Astrocyte of the cerebellum (primary cell): ENCODE data around the gene SARS2.

Source experiments
- DNase-seq: peaks from one replicate; pipeline ENCODE4 v3.0.0-alpha.2; 2011; ENCODE audit warnings: low read depth
- H3K4me3 ChIP-seq: 2 replicates; pipeline ENCODE4 v1.5.1; 2011; ENCODE audit warnings: mild to moderate bottlenecking, low read depth, low read length, moderate library complexity
- in situ Hi-C: cut with HindIII; loops from 2 replicates; pipeline ENCODE4 v1.10.0; 2017; ENCODE audit warnings: low sequenced_read_pairs
- TF ChIP-seq, protein P1 (sequence below): IDR thresholded peaks from 2 replicates; pipeline ENCODE4 v1.5.1; 2012; ENCODE audit warnings: low read length, low read depth, moderate library complexity, mild to moderate bottlenecking; ENCODE audit errors: missing control alignments

Gene SARS2

DNA sequence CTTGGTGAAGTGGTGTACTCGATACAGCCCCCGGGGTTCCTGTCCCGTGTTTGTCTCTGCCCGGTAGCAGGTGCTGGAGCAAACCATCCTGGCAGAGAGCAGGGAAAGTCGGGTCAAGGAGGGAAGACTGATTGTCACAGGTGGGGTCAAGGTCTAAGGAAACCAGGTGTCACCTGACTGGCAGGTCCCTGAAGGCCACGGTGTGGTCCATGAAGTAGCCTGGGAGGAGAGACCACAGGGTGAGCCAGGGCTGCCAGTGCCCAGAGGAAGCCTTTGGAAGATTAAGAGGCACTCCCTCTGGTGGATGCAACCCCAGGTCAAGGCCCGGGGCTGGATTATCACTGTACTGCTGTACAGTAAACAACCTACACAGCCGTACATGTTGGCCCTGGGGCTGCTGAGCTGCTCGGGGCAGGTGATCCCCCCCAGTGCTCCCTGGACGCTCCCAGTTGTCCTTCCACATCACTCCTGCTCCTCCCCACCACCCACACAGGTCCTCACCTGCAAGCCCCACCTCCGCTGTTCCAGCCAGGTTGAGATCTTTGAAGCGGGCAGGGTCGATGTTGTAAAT is 12.6 kb downstream of the SARS2 start:
- TF ChIP-seq, protein P1, sequence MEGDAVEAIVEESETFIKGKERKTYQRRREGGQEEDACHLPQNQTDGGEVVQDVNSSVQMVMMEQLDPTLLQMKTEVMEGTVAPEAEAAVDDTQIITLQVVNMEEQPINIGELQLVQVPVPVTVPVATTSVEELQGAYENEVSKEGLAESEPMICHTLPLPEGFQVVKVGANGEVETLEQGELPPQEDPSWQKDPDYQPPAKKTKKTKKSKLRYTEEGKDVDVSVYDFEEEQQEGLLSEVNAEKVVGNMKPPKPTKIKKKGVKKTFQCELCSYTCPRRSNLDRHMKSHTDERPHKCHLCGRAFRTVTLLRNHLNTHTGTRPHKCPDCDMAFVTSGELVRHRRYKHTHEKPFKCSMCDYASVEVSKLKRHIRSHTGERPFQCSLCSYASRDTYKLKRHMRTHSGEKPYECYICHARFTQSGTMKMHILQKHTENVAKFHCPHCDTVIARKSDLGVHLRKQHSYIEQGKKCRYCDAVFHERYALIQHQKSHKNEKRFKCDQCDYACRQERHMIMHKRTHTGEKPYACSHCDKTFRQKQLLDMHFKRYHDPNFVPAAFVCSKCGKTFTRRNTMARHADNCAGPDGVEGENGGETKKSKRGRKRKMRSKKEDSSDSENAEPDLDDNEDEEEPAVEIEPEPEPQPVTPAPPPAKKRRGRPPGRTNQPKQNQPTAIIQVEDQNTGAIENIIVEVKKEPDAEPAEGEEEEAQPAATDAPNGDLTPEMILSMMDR: peak; percentile 8
- no peak for DNase-seq
- in situ Hi-C loops: no loop called here
- H3K4me3 ChIP-seq: no peak overlapping the region

- DNase-seq: no peak
- in situ Hi-C loops: no loop called here
- H3K4me3 ChIP-seq: no peak overlapping the region
- TF ChIP-seq, protein P1: no peak
These were observed 13.0 kb downstream of the SARS2 start for GRCh38 chr19:38917516-38917915.

DNA sequence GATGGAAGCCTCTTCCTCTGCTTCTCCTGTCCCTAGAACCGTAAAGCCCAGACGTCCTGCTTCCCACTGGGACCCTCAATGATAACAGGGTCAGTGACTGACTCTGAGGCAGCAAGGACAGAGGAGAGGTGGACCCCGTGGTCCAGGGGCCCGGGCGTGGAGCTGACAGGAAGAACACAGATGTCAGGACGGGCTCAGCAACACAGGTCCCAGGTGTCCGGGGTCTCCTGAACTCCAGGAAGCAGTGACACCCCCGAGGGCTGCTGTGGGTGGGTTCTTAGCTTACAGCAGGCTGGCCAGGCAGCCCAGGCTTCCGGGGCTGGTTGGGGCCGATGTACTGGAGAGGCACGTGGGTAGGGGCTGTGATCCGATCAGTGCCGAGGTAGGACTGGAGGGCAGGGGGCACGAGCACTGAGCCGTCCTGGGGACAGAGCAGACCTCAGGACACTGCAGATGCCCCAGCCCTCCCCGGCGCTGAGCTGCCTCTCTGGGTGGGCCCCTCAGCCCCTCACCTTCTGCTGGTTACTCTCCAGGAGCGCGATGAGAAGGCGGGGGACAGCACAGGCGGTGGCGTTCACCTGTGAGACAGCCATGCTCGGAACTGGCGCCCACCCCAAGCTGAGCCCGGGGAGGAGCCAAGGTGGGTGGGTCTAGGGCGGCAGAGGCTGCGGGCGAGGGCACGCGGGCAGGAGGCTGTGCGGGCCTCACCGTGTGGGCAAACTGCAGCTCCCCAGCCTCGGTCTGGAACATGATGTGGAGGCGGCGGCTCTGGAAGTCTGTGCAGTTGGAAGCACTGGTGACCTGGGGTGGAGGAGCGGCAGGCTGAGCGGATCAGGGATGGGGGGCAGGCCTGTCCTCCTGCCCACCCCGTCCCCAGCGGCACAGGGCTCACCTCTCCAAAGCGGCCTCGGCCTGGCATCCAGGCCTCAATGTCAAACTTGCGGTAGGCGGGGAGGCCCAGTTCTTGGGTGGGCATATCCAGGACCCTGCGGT is 14.9 kb downstream of the SARS2 start:
- TF ChIP-seq, protein P1: no peak
- in situ Hi-C loops: no loop called here
- DNase-seq: no peak
- H3K4me3 ChIP-seq: no peak overlapping the region

DNA sequence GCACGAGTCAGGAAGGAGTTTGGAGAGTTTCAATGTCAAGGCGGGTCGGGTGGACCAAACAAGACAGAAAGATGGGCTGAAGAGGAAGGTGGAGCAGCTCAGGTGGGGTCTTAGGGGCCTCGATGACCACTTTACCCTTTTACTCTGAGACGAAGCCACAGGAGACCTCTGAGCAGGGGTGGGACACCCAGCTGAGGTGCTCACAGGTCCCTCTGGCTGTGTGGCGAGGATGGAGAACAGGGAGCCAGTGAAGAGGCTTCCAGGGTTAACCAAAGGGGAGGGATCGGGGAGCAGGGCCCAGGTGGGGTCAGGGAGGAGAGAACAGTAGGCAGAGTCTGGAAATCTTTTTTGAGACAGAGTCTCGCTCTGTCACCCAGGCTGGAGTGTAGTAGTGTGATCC is 16.6 kb downstream of the SARS2 start:
- TF ChIP-seq, protein P1: no peak
- no peak overlapping the region for H3K4me3 ChIP-seq
- in situ Hi-C loops: no loop called here
- DNase-seq: no peak

GRCh38 chr19:38912600-38913514 is 17.7 kb downstream of the SARS2 start:
- DNase-seq: no peak
- TF ChIP-seq, protein P1: no peak
- no peak overlapping the region for H3K4me3 ChIP-seq
- in situ Hi-C loops: no loop called here

- no peak overlapping the region for H3K4me3 ChIP-seq
- in situ Hi-C loops: no loop called here
- no peak for DNase-seq
- TF ChIP-seq, protein P1: no peak
These were observed 19.1 kb downstream of the SARS2 start for GRCh38 chr19:38911388-38912001.
